Neural cell (in vitro differentiated cells): Measurements from ENCODE around the gene TIMM13. TPM values are rescaled to one million over a fixed set of nuclear protein-coding genes. Genes with fewer than 3 reads are reported as not detected.

Experiments
- H2AFZ ChIP-seq: fragments of 200-600, 300-800 bp; sonication (generic), shearing (Covaris generic); 2 replicates; pipeline ENCODE4 v1.6.0; 2014; ENCODE audit warnings: low read depth, mild to moderate bottlenecking, antibody characterized with exemption, low read length, moderate library complexity
- H3F3A ChIP-seq: fragments of 200-600 bp; shearing (Covaris generic); 2 replicates; pipeline ENCODE4 v1.6.1; 2016; ENCODE audit warnings: mild to moderate bottlenecking, moderate library complexity, mixed read lengths, antibody characterized with exemption, low read length; ENCODE audit not compliant: insufficient read depth, poor library complexity, severe bottlenecking
- H3K27ac ChIP-seq: fragments of 200-600, 300-800 bp; sonication (generic), shearing (Covaris generic); 2 replicates; pipeline ENCODE4 v1.5.1; 2014; ENCODE audit warnings: mild to moderate bottlenecking, low read length, moderate library complexity
- H3K27me3 ChIP-seq: fragments of 300-800, 200-600 bp; sonication (generic), shearing (Covaris generic); 2 replicates; pipeline ENCODE4 v1.6.0; 2014; ENCODE audit warnings: mild to moderate bottlenecking, low read depth, low read length, moderate library complexity; ENCODE audit not compliant: insufficient read depth
- H3K36me3 ChIP-seq: fragments of 300-800, 200-600 bp; sonication (generic), shearing (Covaris generic); 2 replicates; pipeline ENCODE4 v1.5.1; 2014; ENCODE audit warnings: mild to moderate bottlenecking, antibody characterized with exemption, low read length, moderate library complexity; ENCODE audit not compliant: insufficient read depth
- H3K4me2 ChIP-seq: fragments of 300-800, 200-600 bp; sonication (generic), shearing (Covaris generic); 2 replicates; pipeline ENCODE4 v1.6.0; 2014; ENCODE audit warnings: mild to moderate bottlenecking, low read length
- H3K4me3 ChIP-seq: fragments of 300-800, 200-600 bp; sonication (generic), shearing (Covaris generic); 2 replicates; pipeline ENCODE4 v1.5.1; 2014; ENCODE audit warnings: mild to moderate bottlenecking, low read length, moderate library complexity
- H3K79me2 ChIP-seq: fragments of 200-600 bp; shearing (Covaris generic); replicated peaks from 2 replicates; pipeline ENCODE4 v1.6.0; 2014; ENCODE audit warnings: mild to moderate bottlenecking, low read length, moderate library complexity; ENCODE audit not compliant: insufficient read depth
- H3K9ac ChIP-seq: fragments of 300-800, 200-600 bp; sonication (generic), shearing (Covaris generic); 2 replicates; pipeline ENCODE4 v1.6.1; 2016; ENCODE audit warnings: mild to moderate bottlenecking, low read length, mixed read lengths
- H3K9me2 ChIP-seq: fragments of 200-600 bp; shearing (Covaris generic); 2 replicates; pipeline ENCODE4 v1.6.1; 2016; ENCODE audit warnings: mild to moderate bottlenecking, low read length, mixed read lengths; ENCODE audit not compliant: insufficient read depth
- H3K9me3 ChIP-seq: fragments of 200-600, 300-800 bp; sonication (generic), shearing (Covaris generic); 2 replicates; pipeline ENCODE4 v1.6.1; 2016; ENCODE audit warnings: mild to moderate bottlenecking, mixed run types, low read length, moderate library complexity, mixed read lengths
- H4K20me1 ChIP-seq: fragments of 200-600 bp; shearing (Covaris generic); 2 replicates; pipeline ENCODE4 v1.6.1; 2016; ENCODE audit warnings: mild to moderate bottlenecking, mixed run types; ENCODE audit not compliant: insufficient read depth
- CTCF ChIP-seq: fragments of 450-650 bp; IDR thresholded peaks from 2 replicates; pipeline ENCODE4 v1.5.1; 2014; ENCODE audit warnings: antibody characterized with exemption, mild to moderate bottlenecking, moderate library complexity; ENCODE audit not compliant: poor library complexity, severe bottlenecking
- EP300 ChIP-seq: fragments of 450-650 bp; conservative IDR thresholded peaks from 2 replicates; pipeline ENCODE4 v1.6.1; 2014; ENCODE audit warnings: antibody characterized with exemption, mild to moderate bottlenecking, moderate library complexity; ENCODE audit not compliant: poor library complexity, severe bottlenecking
- EZH2 ChIP-seq: fragments of 200-600, 300-800 bp; shearing (Covaris generic), sonication (generic); IDR thresholded peaks from 2 replicates; pipeline ENCODE4 v1.6.1; 2014; ENCODE audit warnings: antibody characterized with exemption, low read length, borderline replicate concordance, mild to moderate bottlenecking; ENCODE audit not compliant: insufficient read depth, poor library complexity, severe bottlenecking
- MXI1 ChIP-seq: fragments of 450-650 bp; conservative IDR thresholded peaks from 2 replicates; pipeline ENCODE4 v1.6.1; 2014; ENCODE audit warnings: antibody characterized with exemption, mild to moderate bottlenecking; ENCODE audit not compliant: poor library complexity, severe bottlenecking
- POLR2AphosphoS5 ChIP-seq: IDR thresholded peaks from 2 replicates; pipeline ENCODE4 v1.6.1; 2012
- RAD21 ChIP-seq: fragments of 450-650 bp; conservative IDR thresholded peaks from 2 replicates; pipeline ENCODE4 v1.6.1; 2014; ENCODE audit warnings: antibody characterized with exemption, mild to moderate bottlenecking, moderate library complexity
- REST ChIP-seq: IDR thresholded peaks from 2 replicates; pipeline ENCODE4 v1.6.1; 2012; ENCODE audit warnings: borderline replicate concordance
- SMC3 ChIP-seq: fragments of 450-650 bp; conservative IDR thresholded peaks from 2 replicates; pipeline ENCODE4 v1.6.1; 2014; ENCODE audit warnings: antibody characterized with exemption, mild to moderate bottlenecking, moderate library complexity; ENCODE audit not compliant: poor library complexity
- TAF1 ChIP-seq: IDR thresholded peaks from 2 replicates; pipeline ENCODE4 v1.6.1; 2012; ENCODE audit warnings: low read depth
- polyA plus RNA-seq: library from polyadenylated mRNA; depleted of rRNA; stranded (reverse); fragments of >200 nt; gene quantifications from 2 replicates; pipeline ENCODE4 v1.2.3, GENCODE V29; 2014

TIMM13 gene
- polyA plus RNA-seq, 1 donor from 2014 or later, result 73.0 TPM

DNA sequence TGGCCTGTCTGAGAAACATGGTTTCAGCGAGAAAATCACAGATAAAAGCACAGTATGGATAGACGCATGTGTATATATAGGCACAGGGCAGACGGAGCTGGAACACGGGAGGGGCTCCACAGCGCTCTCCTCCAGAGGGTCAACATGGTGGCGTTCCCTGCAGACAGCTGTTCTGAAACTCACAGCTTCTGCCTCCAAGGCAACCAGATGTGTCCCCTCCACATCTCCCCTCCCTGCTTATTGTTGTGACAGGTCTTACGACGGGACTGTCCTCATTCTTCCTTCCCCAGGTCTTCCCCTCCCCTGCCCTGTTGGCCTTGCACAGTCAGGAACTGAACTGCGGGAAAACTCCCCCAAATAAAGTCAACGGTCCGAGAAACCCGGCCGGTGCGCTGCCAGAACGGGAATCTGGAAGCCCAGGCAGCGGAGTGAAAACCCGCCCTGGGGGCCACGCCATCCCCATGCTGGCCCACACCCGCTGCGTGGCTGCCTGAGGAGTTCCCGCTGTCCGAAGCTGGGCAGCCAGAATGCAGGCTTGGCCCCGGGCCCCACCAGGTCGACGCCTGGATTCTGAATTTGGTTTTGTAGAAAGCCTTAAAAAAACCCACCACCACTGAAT is 2.6 kb upstream of the TIMM13 start:
- H3K27ac ChIP-seq, result no peak overlapping the region
- no peaks in the 10 kb centered on the region for H3K27me3 ChIP-seq
- H3K36me3 ChIP-seq, result no peaks in the 10 kb centered on the region
- H3K79me2 ChIP-seq, result peaks cover 11% of the 10 kb centered on the region
- H4K20me1 ChIP-seq, result peaks cover 7% of the 10 kb centered on the region
- TF ChIP-seq SMC3 (no peak), REST (no peak), MXI1 (no peak), CTCF (no peak), TAF1 (no peak), EZH2 (no peak), RAD21 (no peak), POLR2AphosphoS5 (no peak), EP300 (no peak)
- no peak overlapping the region for H3K9ac ChIP-seq
- no peaks in the 10 kb centered on the region for H3F3A ChIP-seq
- no peaks in the 10 kb centered on the region for H3K9me3 ChIP-seq
- H2AFZ ChIP-seq, result no peak overlapping the region
- no peak overlapping the region for H3K4me3 ChIP-seq
- no peak overlapping the region for H3K4me2 ChIP-seq
- no peaks in the 10 kb centered on the region for H3K9me2 ChIP-seq

- Histone ChIP-seq H2AFZ (no peak overlapping the region), H3K27ac (no peak overlapping the region), H3K27me3 (no peaks in the 10 kb centered on the region), H3K9ac (no peak overlapping the region), H3K4me2 (no peak overlapping the region), H3K79me2 (peaks cover 11% of the 10 kb centered on the region), H3K36me3 (no peaks in the 10 kb centered on the region), H3K9me3 (no peaks in the 10 kb centered on the region), H3F3A (no peaks in the 10 kb centered on the region), H3K9me2 (no peaks in the 10 kb centered on the region), H4K20me1 (peaks cover 7% of the 10 kb centered on the region), H3K4me3 (no peak overlapping the region)
- TF ChIP-seq MXI1 (no peak), RAD21 (no peak), CTCF (no peak), EP300 (no peak), REST (no peak), POLR2AphosphoS5 (no peak), SMC3 (no peak), EZH2 (no peak), TAF1 (no peak)
Measured at GRCh38 chr19:2428756-2429711, 1.6 kb upstream of the TIMM13 start.
